Left renal pelvis (tissue), 4 donors: ENCODE results near the gene PPM1F. TPM values are rescaled to one million over a fixed set of nuclear protein-coding genes. Genes with fewer than 3 reads are reported as not detected.
"Not testable (repeated sequence)": the region's sequence is repeated elsewhere in the genome, so short reads cannot be mapped to it uniquely, and the experiment has no call there.

Experiments used
- DNase-seq, 4 donors: peaks; one replicate each; pipeline ENCODE4 v3.0.0-alpha.2; 2013; ENCODE audit warnings: low read depth in 4 of 4, low spot score in 3 of 4
- polyA plus RNA-seq, 4 donors: library from polyadenylated mRNA; unstranded; fragments of 120-200 nt; gene quantifications; one replicate each; pipeline ENCODE4 v1.2.1, GENCODE V29; 2013; ENCODE audit not compliant: insufficient read length in 4 of 4

PPM1F gene
- polyA plus RNA-seq, 4 donors: 30.5 to 45.6 (median 32.8) TPM

DNA sequence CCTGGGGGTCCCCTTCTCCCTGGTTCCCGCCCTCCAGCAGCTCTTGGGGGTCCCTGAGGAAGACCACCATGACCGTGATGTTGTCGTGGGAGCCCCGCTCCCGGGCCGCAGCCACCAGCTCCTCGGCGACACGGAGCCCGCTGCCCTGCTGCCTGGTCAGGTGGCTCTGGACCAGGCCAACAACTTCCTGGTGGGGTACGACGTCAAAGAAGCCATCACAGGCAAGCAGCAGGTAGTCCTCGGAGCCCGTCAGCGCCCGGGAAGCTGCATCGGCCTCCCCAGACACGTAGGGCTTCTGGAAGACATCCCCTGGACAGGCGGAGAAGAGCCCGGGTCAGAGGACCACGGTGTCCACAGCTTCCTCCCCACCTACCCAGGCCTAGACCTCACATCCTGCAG is 29.5 kb downstream of the PPM1F start:
- DNase-seq: no peak

DNA sequence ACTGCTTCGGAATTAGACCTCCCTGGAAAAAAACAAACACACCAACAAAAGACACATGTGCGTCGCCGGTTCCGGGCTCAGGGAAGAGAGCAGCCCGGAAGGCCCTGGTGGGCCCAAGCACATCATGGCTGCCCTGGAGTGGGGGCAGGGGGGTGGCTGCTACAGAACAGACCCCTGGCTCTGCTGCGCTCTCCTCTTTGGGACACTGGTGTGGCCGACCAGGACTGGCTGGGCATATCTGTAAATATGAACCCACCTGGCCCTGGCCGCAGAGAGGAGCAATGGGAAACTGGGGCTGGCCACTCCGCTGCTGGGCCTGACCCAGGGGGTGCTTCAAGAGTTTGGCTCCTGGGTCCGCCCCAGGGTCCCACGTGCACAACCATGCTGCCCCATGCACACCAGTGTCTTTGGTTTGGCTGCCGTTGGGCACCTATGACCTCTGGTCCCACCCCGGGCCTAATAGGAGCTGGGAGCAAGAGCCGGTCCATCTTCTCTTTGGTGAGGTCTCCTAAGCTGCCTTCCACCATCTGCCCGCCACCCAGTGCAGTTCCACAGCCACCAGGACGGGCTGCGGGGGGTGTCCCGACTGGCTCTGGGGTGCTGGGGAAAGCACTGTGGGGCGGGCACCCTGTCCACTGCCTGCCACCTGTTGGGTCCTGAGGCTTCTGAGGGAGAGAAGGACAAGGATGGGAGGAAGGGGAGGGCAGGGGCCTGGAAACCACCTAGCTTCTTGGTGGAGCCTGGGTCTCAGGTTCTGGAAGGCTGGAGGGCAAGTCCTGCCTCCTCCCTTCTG is 30.1 kb downstream of the PPM1F start:
- no peak for DNase-seq

DNA sequence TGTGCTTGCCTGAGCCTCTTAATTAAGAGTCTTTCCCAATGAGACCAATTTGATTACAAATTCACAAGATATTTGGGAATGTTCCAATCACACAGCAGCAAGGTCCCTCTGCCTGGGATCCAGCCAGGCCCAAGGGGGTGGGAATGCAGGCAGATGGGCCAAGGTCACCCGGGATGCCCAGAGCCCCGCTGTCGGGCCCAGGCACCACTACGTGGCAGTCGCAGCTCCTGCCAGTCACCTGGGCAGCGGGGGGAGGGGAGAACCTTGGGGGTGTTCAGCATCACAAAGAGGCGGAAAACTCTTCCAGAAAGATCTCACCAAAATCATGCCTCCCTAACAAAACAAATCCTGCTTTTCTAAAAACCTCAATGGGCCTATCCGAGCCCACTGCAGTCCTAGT is 30.9 kb downstream of the PPM1F start:
- DNase-seq: no peak

DNA sequence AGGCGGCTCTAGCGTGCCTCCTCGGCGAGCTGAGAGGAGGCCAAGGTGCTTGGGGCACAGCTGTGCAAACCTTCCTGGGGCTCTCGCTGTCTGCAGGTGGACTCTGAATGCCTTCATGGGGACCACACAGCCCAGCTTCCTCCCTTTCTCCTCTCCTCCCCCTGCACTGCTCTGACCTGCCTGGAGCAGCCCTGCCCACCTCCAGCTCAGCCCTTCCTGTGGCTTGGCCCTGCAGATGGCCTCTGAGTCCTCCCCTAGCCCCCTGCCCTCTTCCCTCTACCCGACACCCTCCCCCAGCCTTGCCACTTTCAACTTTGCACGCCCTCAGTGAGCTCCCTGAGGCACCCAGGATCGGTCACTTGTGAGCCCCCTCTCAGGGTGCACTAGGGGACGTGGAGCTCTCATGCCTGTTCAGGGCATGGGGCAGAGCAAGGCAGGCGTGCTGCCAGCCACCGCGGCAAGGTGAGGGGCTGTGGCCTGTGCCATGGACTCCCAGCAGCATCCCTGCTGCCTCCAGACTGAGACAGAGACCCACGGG is 31.4 kb downstream of the PPM1F start:
- no peak for DNase-seq

DNA sequence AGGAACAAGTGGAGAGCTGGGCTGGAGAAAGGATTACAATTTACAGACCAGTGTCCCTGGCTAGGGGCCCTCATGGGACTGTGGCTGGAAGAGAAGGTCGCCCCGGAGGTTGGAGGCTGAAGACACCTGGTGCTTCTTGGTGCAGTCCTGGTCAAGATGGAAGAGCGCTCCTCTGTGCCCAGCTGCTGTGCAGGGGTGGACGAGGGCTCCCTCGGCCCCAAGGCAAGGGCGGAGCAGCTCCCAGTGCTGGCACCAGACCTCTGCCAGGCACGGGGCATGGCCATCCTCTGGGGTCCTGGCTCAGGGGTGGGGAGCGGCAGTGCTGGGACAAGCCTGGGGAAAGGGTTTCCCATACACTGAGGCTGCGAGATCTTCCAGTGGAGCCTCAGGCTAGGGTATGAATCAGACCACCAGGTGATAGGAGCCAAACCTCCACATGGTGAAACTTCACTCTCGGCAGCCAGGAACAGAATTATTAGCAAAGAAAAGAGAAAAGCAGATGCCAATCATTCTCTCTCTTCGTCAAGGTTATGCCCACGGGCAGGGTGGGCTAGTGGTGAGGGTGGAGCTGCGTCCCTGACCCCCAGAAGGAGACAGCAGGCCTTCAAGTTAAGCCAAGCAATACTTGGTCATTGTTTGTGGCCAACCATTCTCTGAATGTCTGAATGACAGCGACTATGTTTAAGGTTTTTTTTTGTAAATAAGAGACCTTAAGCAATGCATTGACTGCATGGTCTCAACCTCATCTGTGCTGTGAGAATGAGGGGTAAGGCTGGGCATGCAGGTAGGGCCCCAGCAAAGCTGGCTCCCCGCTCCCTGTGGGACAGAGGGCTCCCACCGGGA is 32.1 kb downstream of the PPM1F start:
- DNase-seq: no peak

DNA sequence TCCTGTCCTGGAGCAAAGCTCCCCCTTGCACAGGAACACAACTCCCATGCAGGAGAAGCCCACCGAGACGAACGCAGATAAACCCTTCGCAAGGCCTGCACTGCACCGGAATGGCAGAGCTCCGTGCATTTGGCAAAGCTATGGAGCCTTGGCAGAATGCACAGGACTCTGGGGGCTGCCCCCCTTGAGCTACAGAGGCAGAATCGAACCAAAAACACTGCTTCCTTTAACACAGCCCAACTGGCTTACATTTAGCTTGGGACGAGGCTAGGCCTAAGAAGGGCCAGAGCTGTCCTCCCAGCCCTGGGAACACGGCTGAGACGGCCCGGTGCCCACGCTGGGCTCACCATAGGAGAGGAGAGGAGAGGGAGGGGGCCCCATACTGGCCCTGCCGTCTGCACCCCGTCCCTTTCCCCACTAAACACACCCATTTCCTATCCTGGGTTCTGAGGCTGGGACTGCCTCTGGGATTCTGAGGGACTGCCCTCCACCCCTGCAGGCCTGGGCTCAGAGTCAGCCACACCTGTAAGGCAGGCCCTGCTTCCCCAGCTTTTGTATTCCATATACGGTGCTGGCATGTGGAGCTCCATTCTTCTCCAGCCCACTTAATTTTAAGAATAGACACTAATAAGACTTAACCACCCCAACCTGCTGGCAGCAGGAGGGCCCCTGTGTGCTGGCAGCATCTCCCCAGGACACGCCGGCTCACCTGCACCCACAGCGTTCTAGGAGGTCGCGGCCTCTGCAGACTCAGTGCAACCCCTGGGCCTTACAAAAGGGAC is 32.9 kb downstream of the PPM1F start:
- no peak for DNase-seq

DNA sequence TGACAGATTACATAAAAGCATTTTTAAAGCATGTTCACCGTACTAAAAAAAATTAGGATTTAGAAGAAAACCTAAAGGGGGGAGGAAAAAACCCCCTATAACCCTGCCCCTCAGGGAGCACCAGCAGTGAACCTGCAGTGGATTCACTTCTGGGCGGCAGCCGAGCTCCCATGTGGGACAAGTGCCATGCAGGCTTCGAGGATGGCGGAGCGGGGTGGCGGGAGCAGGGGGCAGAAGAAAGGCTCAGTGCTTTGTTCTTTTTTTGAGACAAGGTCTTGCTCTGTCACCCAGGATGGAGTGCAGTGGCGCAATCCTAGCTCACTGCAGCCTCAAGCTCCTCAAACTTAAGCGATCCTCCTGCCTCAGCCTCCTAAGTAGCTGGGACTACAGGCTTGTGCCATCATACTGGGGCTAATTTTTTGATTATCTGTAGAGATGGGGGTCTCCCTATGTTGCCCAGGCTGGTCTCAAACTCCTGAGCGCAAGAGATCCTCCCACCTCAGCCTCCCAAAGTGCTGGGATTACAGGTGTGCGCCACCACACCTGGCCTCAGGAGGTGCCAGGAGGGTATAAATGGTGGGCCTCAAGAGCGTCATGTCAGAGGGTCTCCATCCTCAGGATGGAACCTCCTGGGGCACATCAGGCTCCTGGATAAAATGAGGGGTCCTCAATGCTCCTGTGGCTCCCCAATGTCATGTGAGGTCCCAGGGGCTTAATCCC is 34.0 kb downstream of the PPM1F start:
- no peak for DNase-seq

DNA sequence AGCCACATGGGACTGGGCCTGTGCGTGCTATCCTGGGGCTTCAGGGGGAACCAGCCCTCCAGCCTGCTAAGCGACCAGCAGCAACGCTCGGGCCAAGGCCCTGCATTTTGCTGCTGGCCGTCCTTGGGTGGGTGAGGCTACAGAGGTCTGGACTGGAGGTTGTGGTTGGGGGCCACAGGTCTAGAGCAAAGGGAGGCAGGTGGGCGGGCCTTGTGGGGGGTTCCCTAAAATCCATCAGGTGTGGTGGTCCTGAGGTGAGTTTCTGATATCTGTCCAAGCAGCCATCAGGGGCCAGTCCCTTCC is 34.7 kb downstream of the PPM1F start:
- DNase-seq: no peak

DNA sequence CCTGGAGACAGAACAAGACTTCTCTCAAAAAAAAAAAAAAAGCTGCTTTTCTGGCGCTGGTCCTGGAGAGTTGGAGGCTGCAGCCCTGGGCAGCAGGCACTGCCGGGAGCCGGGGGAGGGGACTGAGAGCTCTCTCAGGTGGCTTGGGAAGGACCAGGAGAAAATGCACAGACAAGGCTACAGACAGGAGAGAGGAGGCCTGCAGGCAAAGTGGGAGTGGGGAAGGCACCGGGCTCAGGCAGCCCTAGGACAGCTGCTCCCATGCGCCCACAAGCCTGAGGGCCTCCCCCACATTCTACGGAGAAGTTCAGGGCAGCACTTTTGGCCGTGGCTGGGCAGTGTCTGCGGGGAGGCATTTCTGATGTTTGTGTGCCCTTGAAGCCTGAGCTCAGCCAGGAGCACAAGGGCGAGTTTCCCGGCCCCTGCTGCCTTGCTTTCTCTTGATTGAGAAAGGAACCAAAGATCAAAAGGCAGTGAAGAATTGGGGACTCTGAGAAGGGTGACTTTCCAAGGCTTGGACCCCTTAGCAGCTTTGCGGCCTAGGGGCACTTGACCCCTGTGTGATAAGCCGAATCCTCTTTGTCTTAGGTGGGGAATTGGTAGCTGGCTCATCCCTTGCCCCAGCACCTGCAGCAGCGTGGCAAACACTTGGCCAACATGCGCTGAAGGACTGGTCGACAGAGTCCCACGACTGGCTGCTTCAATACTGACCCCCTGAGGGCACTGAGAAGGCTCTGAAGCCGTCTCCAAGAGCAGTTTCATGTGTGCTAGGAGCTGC is 35.3 kb downstream of the PPM1F start:
- DNase-seq: no peak

DNA sequence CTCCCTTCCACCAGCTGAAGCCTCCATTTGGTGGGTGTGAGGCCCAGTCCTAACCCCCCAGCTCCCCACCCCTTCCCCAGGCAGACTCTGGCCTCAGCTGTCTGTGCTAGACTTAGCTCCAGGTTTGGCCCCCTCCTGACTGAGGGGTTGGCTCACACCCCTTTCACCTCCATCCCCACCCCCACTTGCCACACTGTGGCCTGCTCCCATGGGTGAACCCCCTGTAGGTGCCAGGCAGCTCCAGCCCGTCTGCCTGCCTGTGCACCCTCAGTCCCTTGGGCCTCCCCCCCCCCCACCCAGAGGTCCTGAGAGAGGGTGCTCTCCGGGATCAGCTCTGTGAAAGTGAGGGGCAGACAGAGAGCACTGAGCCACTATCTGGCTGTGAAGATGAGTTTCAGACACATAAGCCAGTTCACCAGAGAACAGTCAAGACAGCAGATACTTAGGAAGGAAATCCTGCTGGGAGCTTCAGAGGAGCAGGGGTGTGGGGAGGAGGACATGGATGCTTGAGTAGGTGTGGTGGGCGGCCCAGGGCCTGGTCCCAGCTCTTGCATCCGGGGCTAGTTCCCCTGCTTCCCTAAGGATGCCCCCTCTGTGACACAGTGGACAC is 36.2 kb downstream of the PPM1F start:
- DNase-seq: no peak

DNA sequence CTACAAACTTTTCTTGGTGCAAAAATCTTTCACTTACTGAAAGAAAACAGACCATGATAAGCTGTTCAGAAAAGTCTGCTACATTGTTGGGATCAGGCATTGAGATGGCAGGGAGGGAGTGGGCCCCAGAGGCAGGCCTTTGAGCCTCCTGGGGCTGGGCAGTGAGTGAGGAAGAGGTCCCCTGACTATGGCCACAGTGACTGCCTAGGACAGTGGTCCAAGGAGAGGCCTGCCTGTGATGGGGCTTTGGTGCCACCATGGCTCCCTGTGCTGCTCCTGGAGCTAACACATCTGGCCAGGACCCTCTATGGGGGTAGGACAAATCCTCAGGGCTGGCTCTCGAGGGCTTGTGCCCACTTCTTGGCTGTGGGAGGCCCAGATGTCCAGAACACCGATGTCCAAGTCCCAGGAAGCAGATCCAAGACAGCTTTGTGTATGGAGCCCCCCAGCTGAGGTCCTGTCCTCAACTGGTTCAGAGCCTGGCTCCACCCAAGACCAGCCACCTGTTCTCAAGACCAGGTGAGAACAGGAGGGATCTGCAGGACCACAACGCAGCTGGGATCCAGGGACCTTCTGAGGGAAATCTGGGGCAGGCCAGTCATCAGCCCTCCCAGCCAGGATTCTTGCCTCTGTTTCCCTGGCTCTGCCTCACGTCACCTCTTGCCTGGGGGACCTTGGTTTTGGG is 36.9 kb downstream of the PPM1F start:
- no peak for DNase-seq

DNA sequence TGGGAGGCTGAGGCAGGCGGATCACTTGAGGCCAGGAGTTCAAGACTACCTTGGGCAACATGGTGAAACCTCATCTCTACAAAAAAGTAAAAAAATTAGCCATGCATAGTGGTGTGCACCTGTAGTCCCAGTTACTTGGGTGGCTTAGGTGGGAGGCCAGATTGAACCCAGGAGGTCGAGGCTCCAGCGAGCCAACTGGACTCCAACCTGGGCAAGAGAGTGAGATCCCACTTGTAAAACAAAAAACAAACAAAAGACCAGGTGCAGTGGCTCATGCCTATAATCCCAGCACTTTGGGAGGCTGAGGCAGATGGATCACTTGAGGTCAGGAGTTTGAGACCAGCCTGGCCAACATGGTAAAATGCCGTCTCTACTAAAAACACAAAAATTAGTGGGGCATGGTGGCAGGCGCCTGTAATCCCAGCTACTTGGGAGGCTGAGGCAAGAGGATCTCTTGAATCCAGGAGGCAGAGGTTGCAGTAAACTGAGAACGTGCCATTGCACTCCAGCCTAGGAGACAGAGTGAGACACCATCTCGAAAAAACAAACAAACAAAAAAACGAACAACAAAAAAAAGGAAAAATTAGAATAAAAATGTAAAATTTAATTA is 38.5 kb downstream of the PPM1F start:
- DNase-seq: not testable (repeated sequence)

DNA sequence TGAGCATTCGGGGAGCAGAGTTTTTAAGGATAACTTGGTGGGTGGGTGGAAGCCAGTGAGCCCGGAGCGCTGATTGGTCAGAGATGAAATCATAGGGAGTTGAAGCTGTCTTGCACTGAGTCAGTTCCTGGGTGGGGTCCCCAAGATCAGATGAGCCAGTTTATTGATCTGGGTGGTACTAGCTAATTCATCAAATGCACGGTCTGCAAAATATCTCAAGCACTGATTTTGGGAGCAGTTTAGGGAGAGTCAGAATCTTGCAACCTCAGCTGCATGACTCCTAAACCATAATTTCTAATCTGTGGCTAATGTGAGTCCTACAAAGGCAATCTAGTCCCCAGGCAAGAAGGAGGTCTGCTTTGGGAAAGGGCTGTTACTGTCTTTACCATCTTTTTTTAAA is 42.3 kb downstream of the PPM1F start:
- DNase-seq: not testable (repeated sequence)

DNA sequence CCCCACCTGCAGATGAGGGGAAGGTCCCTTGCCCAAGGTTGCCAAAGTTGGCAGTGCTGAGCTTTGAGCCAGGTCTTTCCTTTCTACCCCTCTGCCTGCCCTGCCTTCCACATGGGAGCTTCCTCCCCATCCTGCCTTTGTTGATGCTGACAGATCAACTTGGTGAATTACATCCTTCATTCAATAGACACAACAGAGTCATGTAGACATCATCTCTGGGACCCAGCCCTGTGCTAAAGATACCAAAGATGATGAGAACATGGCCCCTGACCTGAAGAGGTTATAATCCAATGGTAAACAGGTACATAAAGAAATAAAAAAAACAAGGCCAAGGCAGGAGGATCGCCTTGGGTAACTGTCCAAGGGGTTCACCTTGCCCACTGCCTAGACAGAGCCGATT is 42.8 kb downstream of the PPM1F start:
- DNase-seq: no peak

DNA sequence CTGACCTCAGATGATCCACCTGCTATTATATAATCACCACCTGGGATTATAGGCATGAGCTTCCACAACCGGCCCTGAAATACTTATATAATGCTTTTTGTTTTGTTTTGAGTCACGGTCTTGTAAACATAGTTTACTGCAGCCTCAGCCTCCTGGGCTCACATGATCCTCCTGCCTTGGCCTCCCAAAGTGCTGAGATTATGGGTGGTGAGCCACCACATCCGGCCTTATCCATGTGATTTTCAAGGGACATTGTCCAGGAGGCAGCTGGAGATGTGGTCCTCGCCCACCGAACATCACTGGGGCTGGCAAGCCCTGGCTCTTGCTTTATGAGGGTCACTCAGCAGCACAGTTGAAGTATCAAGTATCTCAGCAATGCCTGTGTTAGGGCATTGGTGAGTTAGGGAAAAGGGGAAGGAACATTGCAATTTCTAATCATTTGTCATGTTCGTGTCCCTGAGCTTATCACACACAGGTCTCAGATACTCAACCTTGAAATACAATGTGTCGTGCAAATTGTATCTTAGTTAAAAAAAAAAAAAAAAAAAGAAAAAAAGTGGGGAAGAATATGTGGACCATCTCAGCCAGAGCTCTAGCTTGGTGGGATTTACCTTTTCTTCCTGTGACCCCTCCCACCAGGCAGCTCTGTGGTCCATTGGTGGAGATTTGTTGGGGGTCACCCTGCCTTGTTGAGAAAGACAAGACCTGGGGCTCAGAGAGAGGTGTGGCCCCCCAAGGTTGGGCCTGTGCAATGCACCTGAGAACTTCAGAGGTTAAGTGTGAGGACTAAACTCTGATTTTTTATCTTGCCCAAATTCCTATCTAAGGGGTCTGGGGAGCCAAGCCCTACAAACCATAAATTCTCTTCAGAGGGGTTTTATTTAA is 44.8 kb downstream of the PPM1F start:
- no peak for DNase-seq

DNA sequence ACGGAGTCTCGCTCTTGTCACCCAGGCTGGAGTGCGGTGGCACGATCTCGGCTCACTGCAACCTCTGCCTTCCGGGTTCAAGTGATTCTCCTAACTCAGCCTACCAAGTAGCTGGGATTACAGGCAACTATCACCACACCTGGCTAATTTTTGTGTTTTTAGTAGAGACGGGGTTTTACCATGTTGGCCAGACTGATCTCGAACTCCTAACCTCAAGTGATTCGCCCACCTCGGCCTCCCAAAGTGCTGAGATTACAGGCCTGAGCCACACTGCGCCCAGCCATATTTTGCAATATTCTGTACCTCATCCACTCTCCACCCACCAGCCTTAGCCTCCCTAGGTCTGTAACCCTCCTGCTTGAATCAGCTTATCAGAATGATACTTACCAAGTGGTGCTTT is 47.4 kb downstream of the PPM1F start:
- DNase-seq: not testable (repeated sequence)

DNA sequence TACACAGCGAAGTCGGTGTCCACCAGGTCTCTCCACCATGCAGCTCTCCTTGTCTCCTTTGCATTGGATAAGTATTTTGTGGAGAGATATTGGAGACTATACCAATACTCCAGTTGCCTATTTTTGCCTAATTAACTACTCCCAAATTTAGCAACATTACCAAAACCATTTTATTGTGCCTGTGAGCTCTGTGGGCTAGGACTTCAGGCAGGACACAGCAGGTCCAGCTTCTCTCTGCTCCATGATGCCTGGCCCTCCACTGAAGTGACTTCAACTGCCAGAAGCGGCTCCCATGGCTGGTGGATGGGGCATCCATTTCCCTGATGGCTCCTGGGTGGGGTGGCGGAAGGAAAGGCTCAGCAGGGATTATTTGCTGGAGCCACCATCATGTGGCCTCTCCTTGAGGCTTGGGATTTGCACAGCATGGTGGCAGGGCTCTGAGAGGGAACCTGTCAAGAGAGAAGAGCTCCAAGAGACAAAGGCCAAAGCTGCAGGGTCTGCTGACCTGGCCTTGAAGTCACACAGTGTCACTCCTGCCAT is 48.3 kb downstream of the PPM1F start:
- no peak for DNase-seq
